Thyroid gland (tissue), 4 donors: Measurements from ENCODE around the gene NOS1AP.

Experiments used
- POLR2A ChIP-seq, 2 donors: fragments of 450-650 bp; IDR thresholded peaks; one replicate each; pipeline ENCODE4 v1.6.1; 2017; ENCODE audit warnings: antibody characterized with exemption in 2 of 2, mild to moderate bottlenecking in 2 of 2, moderate library complexity in 1 of 2
- TF ChIP-seq, protein P1 (sequence below), 6 experiments: fragments of 200-600 bp in 3 of 6; fragments of 450-650 bp in 3 of 6; sonication (generic) in 3 of 6; IDR thresholded peaks; one replicate each; pipeline ENCODE4 v1.5.1; 2016 to 2019; ENCODE audit warnings: antibody characterized with exemption in 6 of 6, mild to moderate bottlenecking in 2 of 6, inconsistent platforms in 1 of 6, moderate library complexity in 1 of 6

DNA sequence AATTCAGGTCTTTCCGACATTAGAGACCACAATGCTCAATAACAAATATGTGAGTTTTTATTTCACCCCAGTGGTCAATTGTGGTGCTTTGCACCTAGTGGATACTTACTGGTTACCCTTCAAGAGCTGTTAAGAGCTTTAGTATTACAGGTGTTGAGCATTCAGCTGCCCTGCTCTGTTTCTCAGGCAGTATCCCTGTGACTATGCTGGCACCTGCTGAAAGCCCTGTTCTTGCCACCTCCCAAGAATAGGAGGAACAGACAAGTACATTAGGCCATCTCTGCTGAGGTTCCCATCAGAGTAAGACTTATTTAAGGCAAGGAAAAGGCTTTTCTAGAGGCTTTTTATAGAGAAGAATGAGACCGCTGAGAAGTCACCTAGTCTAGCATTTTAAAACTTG lies 60.8 kb downstream of the NOS1AP start:
- TF ChIP-seq POLR2A (IDR thresholded peaks at IDR 0.05), result no peak
- TF ChIP-seq, protein P1, sequence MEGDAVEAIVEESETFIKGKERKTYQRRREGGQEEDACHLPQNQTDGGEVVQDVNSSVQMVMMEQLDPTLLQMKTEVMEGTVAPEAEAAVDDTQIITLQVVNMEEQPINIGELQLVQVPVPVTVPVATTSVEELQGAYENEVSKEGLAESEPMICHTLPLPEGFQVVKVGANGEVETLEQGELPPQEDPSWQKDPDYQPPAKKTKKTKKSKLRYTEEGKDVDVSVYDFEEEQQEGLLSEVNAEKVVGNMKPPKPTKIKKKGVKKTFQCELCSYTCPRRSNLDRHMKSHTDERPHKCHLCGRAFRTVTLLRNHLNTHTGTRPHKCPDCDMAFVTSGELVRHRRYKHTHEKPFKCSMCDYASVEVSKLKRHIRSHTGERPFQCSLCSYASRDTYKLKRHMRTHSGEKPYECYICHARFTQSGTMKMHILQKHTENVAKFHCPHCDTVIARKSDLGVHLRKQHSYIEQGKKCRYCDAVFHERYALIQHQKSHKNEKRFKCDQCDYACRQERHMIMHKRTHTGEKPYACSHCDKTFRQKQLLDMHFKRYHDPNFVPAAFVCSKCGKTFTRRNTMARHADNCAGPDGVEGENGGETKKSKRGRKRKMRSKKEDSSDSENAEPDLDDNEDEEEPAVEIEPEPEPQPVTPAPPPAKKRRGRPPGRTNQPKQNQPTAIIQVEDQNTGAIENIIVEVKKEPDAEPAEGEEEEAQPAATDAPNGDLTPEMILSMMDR (IDR thresholded peaks at IDR 0.05), result no peak
